ENCODE results near the gene ALOX12.

- TF ChIP-seq EZH2phosphoT487 (IDR thresholded peaks at IDR 0.05; ENCODE audit: insufficient read depth, low read depth) (no peak), EZH2 (IDR thresholded peaks at IDR 0.05; ENCODE audit: insufficient read depth, poor library complexity, severe bottlenecking) (no peak)
These were observed 18.6 kb downstream of the ALOX12 start for GRCh38 chr17:7014261-7014994.

All from GM23248 (cell line).